Activated T-helper 9 cell treated with anti-CD3 and anti-CD28 coated beads, Interleukin-2, amount 50 U/mL, for 16 hours (primary cell): ENCODE data around the gene KRT82.

ENCODE experiments used
- DNase-seq: peaks from one replicate; pipeline ENCODE4 v3.0.0-alpha.2; 2020; ENCODE audit warnings: low read depth

Gene KRT82

DNA sequence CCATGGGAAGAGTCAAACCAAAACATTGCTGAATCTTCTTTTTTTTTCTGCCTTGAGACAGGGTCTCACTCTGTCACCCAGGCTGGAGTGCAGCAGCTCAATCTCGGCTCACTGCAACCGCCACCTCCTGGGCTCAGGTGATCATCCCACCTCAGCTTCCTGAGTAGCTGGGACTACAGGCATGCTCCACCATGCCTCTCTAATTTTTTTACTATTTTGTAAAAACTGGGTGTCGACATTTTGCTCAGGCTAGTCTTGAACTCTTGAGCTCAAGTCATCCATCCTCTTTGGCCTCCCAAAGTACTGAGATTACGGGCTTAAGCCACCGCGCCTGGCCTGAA lies 29.5 kb upstream of the KRT82 start:
- no peak for DNase-seq

DNA sequence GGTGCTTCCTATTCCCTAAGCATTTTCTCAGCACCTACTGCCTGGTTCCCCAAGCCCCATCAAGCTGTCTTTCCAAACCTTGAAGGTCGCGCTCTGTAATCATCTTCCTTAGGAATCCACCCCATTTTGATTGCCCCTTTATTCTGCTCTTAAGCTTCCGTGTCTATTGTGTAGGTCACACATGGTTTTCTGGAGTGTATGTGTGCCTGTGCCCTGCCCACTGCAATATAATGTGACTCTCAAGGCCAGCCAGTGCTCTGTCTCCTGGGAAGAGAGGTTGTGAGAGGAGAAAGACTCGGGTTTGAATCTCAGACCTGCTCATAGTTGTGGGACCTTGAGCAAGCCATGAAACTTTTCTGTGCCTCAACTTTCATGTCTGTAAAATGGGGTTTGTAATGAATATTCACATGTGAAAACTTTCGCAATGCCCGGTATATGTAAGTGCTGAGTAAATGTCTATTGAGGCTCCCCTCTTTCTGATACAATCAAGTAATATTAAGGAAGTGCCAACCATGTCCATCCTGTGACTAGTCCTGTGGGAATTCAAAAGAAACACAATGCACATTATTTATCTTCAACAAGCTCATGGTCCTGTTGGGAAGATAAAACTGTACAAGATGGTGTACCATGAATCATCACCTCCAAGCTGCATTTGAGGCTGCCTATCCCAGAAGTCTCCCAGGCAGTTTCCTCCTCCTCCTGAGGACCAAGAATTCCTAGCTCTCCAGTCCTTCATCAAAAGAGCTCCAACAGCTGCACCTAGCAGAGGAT lies 28.8 kb upstream of the KRT82 start:
- DNase-seq, result no peak

DNA sequence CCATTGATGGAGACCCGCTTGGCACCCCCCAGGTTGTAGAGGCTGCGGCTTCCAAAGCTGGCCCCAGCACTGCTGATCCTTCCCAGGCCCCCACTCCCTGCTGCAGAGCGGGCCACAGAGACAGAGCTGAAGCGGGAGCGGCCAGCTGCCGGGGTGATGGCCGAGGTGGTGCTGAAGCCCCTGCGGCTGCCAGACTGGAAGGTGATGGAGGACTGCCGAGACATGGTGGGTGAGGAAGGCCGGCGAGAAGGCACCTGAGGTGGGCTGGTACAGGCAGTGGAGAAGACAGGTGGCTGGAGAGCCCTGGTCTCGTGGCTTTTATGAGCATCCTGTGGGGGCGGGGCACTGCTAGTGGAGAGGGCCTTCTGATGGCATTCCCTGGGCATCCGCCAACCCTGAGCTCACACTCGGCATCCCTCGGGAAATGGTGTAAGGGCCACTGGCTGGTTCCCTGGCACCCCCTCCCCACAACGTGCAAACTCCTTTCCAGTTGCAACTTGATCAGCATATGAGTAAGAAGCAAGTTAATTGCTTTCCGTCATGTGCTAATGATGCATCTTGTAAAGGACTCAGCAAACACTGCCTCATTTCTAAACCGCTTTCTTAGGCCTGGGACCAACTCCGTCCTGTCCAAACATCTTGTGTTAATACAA lies 28.1 kb upstream of the KRT82 start, which contains the start of gene KRT75:
TSS of gene KRT75 (minus strand) at position 291 of the 653 bp plus-strand sequence. CDS start at position 224, 67 bp downstream.
- DNase-seq, result no peak

DNA sequence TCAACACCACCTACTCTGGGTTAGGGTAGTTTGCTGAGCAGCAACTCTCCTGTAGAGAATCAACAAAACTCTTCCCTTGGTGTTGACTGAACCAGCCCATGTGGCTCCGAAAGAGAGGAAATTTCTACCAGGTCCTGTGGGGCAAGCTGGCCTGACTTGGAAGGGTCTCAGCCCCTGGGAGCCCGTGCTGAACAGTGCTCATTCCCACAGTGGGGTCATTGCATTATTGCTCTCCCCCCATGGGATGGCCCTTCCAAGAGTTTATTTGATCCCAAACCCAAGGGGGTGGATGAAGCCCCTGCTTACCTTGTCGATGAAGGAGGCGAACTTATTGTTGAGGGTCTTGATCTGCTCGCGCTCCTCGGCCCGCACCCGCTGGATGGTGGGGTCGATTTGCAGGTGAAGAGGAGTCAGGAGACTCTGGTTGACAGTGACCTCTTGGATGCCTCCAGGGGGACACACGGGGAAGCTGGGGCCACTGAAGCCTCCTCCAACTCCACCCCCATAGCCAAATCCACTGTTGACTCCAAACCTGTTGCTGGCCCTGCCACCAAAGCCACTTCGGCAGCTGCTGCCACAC lies 27.5 kb upstream of the KRT82 start:
- DNase-seq, result no peak

DNA sequence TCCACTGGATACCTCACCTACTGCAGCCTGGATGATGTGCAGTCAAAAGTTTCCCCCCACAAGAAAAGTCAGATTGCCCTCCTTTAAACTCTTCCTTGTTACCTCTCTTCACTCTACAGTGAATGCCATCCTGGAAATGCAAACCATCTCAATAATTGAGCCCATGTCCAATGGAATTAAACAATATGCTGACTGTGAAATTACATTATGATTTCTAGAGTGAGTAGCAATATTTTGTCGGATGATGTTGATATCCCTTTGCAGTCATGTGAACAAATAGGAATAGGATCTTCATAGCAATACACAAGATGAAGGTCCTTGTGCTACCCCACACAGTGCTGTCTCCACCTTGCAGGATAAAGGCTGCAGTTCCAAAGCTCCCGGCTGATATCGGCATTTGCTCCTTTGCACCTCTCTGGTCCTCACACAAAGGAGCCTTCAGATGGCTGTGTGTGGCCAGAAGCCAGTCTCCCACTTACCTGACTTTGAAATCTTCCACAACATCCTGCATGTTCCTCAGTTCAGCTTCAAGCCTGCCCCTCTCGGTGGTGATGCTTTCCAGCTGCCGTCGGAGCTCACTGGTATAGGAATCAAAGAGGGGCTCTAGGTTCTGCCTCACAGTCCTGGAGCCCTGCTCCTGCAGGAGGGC lies 26.5 kb upstream of the KRT82 start:
- DNase-seq, result no peak

DNA sequence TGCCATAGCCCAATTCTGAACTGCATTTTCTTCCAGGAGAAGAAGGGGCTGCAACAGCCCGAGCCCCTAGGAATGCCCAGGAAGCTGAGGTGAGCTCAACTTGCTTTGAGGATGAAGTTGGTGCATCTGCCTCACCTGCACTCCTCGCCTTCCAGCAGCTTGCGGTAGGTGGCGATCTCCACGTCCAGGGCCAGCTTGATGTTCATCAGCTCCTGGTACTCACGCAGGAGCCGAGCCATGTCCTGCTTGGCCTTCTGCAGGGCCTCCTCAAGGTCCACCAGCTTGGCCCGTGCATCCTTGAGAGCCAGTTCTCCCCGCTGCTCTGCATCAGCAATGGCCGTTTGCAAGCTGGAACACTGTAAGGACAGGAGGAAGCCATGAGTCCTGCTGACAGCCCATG lies 22.0 kb upstream of the KRT82 start:
- DNase-seq, result no peak

DNA sequence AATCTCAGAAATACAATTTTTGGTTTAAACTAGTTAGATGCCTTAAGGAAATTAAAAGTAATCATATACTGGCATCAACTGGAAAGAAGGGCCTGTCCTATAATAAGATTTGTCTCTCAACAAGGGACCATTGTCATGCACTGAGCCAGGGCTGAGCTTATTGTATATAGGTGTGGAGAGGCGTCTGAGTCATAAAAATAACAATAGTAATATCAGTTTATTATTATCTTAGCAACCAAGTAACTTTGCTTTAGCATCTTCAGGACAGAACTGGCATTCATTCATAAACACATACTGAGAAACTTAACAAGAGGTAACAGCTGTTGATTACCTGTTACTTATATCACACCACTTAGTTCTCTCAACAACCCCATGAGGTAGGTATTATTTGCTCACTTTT lies 20.9 kb upstream of the KRT82 start:
- no peak for DNase-seq

DNA sequence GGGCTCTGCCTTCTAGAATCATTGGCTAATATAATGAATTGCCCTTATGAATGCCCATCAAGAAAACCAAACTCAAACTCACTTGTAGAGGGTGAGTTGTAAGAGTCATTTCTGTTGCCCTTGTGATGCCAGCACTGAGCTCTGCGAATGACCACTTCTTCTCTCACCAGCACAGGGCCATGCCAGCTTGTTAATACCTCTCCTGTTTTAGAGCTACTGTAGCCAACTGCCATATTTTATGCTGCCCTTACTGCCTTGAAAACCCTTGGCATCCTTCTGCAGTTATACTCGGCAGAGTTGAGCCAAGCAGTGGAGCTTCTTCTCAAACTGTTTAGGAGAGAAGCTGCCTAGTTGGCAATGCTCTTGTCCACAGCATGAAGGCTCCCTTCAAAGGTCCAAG lies 19.9 kb upstream of the KRT82 start:
- DNase-seq, result no peak

DNA sequence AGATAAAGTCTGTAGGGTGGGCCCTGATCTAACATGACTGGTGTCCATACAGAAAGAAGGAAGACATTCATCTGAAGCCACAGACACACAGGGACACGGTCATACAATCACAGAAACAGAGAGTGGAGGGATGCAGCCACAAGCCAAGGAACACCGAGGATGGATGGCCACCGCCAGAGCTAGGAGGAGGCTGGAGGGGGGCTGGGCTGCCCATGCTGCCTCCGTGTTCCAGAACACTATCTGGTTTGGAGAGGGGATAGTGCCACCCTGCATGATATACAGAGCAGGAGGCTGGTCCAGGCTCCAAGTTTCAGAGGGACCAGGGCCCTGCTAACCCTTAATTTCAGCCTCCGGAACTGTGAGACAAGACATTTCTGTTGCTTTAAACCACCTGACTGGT lies 19.3 kb upstream of the KRT82 start:
- DNase-seq, result no peak

DNA sequence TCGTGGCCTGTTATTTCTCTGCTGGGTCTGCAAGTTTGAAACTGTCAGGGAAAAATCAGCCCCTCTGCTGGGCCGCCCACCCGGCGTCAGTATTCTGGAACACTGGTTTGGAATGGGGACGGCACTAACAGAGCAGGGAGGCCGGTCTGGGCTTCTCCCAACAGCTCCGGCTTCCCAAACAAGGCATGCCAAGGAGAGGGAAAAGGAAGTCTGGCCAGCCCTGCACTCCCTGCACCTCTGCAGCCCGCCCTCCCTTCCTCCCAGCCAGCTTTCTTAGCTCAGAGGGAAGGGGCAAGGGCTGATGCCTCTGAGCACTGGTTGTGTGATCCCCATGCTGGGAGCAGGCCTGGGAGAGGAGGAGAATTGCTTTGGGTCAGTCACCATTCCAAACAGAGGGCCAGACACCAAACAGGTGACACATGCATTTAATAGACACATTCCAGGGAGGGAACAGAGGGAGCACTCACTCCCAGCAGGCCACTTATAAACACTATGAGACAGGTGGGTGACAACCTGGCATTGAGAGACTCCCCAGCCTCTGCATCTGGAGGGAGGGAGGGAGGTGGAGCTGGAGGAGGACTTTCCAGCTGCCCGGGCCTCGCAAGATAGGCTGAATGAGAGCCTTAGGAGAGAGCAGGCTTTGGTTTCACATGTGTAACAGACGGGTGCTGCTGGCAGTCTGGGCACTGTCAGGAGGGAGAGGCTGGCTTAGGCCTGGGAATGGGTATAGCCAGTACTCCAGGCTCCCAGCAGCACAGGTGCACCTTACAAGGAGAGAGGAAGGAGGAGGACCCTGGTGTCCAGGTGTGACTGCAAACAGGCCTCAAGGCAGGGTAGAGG lies 17.7 kb upstream of the KRT82 start:
- DNase-seq, result no peak

DNA sequence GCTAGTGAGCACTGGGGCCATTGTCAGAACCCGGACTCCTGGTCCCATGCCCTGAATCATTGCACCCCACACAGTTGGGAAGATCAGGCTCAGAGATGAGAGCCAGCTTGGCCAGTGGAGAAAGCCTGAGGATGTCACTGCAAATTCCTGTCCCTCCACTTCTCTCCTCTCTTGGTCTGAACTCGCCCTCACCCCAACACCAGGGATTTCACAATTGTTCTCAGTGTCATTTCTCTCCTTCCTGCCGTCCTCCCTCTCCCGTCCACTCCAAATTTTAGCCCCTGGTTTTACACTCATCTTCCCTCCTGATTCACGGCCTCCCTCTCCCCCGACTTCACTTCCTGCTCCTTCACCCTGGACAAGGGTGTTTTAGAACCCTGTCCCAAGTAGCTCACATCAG lies 16.9 kb upstream of the KRT82 start:
- DNase-seq, result no peak

DNA sequence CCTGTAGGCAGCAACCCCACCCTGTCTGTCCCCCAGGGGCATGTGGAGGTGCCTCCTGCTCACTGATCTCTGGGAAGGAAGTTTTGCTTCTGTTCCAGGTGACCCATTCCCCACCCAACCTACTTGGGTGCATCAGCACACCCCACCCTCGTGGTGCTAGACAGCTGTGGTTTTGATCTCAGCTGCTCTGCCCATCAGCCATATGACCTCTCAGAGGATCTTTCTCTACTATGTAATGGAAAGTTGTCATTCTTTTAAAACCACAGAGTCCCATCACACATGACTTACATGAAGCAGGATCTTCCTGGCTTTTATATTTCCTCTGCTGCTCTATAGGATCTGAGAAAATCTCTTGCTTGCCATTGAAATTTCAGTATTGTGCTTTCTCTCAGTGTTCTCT lies 13.5 kb upstream of the KRT82 start:
- DNase-seq, result no peak

DNA sequence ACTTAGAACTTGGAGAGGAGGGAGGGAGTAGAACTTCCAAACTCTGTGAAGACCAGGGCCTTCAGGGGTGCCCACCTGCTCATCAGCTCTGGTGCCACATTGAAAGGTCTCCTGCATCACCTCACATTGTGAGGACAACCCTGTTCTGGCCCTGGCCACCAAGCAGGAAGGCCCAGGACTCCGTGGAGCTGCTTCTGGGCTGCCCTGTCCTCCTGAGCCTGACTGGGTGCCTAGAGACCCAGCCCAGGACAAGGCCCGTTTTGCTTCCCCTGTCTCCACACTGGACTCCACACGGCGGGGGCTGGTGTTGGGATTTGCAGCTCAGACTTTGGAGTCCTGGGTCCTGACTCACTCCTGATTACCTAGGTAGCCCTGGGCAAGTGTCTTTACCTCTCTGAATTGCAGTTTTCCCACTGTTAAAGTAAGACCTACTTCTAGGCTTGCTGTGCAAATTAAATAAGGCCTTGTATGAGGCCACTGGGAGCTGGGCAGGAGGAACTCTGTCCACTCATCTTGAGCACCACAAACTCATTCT lies 12.5 kb upstream of the KRT82 start:
- no peak for DNase-seq

DNA sequence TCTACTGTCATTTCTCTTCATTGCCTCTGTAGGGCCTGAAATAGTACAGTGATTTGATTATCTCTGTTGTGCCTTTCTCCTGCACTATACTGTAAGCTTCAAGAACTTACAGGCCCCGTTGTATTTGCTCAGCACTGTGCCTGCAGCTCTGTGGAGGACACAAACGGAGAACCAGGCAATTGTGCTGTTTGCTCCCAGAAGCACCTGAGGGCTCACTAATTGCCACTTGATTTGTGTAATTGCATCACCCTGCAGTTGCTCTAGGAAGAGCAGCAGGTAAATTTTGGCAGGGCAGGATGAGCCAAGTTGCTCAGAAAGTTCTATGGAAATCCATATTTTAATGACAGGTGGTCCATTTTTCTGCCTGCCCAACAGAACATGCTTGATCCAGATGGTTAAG lies 11.6 kb upstream of the KRT82 start:
- DNase-seq, result no peak

DNA sequence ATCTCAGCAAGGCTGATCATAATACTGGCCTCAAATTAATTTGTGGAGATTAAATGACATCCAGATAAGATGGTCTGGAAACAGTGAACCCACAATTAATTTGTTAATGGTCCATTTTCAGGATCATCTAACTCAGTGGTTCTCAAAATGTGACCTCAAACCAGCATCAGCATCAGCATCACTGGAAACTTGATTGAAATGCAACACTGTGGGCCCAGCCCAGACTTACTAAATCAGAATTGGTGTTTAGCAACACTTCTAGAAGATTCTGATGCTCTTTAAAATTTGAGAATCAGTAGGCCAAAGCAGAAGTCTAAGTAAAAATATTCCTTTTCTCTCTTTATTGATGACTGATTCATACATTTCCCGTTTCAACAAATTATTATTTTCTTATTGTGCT lies 10.7 kb upstream of the KRT82 start:
- no peak for DNase-seq

DNA sequence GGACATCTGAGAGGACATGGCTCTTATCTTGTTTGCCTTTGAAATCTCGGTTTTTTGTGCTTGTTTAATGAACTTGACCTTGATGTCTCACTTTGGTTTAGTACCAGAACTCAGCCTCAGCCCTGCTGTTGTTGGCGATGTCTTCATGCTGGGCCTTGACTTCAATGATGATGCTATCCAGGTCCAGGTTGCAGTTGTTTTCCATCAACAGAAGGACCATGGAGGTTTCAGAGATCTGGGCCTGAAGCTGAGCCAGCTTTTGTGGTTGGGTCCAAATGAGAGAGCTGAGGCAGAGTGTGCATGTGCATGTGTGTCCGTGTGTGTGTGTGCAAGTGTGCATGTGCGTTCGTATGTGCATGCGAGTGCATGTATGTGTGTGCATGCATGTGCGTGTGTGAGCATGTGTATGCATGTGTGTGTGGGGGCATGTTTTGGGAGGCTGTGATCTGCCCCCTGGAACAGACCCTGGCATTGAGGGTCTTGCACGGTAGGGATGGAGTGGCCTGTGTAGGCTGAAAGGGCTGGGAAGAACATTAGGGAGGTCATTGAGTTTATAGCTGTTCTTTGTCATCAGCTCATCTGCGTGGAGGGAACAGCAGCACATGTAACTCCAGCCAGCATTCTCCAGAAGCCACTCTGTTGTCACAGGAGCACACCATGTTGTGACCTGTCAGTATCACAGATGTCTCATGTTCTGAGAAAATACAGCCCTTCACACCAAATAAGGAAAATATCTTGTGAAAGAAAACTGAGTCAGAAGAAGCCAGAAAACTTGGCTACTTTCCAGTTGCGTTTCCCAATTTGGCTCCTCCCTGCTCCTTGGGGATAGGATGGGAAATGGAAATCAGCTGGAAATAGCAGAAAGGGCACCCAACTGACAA lies 10.0 kb upstream of the KRT82 start:
- no peak for DNase-seq

DNA sequence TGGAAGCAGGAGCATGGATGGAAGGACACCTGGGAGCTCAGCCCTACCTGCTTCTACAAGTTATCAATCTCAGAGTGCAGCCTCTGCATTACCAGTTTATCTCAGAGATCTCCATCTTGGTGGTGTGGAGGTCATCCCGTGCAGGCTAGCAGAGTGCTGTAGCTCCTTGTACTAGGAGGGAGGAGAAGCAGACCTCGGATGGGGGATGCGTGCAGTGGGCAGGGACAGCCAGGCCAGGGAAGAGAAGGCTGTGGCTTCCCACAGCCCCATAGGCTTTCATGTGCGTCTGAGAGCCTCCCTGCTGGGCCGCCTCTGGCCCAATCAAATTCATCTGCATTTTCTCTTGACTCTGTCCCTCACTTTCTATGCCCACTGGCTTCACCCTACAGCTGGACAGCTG lies 8.8 kb upstream of the KRT82 start:
- DNase-seq, result no peak

DNA sequence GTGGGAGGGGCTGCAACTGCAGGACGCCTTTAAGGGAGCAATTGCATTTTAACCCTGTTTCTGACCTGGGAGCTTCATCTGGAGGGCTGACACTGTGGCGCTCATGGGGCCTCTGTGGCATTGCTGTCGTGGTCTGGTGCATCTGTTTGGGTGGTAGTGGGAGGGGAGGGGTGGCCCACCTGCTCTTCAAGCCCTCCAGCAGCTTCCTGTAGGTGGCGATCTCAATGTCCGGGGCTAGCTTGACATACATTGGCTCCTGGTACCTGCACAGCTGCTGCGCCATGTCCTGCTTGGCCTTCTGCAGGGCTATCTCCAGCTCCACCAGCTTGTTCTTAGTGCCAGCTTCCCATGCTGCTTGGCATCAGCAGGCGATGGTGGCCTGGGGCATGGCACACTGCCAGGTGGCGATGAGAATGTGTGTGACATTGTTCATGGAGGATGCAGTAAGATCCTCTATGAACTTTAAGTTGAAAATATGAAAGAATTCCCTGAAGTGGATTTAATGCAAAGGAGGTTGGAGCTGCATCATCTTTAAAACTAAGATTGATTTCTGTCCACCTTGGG lies 7.7 kb upstream of the KRT82 start:
- DNase-seq, result no peak

DNA sequence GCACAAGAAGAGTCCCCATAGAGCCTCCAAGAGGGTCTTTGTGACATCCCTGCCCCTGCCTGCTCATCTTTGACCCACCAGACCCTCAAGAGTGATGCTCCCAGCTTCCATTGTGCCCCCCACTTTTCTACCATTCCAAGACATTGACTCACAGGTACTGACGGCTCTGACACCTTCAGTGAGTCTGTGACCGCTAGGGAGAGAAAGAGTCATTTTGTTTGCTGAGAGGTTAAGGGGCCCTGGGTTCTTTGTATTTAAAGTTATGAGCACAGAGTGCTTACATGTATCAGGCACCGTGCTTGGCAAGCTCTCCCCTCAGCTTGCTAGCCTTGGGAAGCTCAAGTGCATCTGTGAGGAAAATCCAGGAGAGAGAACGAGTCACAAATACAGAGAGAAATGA lies 7.1 kb upstream of the KRT82 start:
- DNase-seq, result no peak

DNA sequence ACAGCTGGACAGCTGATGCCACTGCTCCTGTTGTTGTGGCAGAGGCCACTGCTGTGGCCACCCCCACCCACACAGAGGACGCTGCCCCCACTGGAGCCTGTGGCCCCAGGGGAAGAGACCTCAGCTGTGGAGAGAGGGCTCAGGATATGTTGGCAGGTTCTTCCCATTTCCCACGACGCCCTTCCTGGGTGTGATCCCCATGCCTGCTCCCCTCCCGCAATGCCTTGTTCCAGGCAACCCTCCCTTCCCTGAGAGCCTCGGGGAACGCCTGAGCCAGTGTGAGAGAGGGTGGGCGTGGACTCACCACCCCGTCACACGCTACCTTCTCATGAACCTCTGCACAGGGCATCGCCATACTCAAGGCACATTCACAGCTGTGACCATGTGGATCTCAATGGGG lies 5.7 kb upstream of the KRT82 start:
- DNase-seq, result no peak
